ENCODE measurements around the gene PRKCE. TPM values are rescaled to one million over a fixed set of nuclear protein-coding genes. Genes with fewer than 3 reads are reported as not detected.

The PRKCE gene
- total and polyA plus RNA-seq, 2 of the 8 experiments (the other 6 are each of a cell fraction or from before 2014, with no cell fraction given): 0.54 to 2.1 TPM

GRCh38 chr2:45649858-45650811, 1.3 kb upstream of the PRKCE start (continued):
- TF ChIP-seq BCL11A (IDR thresholded peaks at IDR 0.05; ENCODE audit: low read depth in 2 of 2, low read length in 2 of 2) (no peak), ATF3 (IDR thresholded peaks at IDR 0.05; ENCODE audit: insufficient read depth, low read depth, low read length) (peak; percentile 73), EGR1 (IDR thresholded peaks at IDR 0.05; ENCODE audit: borderline replicate concordance, low read depth, low read length) (0 out of 2 replicates have a peak, but pooled peaks have one; percentile 31), HDAC2 (IDR thresholded peaks at IDR 0.05; ENCODE audit: borderline replicate concordance in 1 of 2, low read depth in 2 of 2, low read length in 2 of 2) (0 out of 4 replicates have a peak, but pooled peaks of 1 of the 2 experiments have one; percentile 54), JUN (IDR thresholded peaks at IDR 0.05; ENCODE audit: low read depth, low read length) (no peak)
